HG03025 (cell line): Measurements from ENCODE around the gene RASL12.
"Not testable (repeated sequence)": the region's sequence is repeated elsewhere in the genome, so short reads cannot be mapped to it uniquely, and the experiment has no call there.

ENCODE experiments used
- ATAC-seq: cut with Tn5 transposase; IDR thresholded peaks from one replicate; pipeline ENCODE4 v1.9.1; 2021; ENCODE audit warnings: mild to moderate bottlenecking, moderate library complexity; ENCODE audit not compliant: unreplicated experiment, low FRiP score

RASL12 gene, protein sequence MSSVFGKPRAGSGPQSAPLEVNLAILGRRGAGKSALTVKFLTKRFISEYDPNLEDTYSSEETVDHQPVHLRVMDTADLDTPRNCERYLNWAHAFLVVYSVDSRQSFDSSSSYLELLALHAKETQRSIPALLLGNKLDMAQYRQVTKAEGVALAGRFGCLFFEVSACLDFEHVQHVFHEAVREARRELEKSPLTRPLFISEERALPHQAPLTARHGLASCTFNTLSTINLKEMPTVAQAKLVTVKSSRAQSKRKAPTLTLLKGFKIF

DNA sequence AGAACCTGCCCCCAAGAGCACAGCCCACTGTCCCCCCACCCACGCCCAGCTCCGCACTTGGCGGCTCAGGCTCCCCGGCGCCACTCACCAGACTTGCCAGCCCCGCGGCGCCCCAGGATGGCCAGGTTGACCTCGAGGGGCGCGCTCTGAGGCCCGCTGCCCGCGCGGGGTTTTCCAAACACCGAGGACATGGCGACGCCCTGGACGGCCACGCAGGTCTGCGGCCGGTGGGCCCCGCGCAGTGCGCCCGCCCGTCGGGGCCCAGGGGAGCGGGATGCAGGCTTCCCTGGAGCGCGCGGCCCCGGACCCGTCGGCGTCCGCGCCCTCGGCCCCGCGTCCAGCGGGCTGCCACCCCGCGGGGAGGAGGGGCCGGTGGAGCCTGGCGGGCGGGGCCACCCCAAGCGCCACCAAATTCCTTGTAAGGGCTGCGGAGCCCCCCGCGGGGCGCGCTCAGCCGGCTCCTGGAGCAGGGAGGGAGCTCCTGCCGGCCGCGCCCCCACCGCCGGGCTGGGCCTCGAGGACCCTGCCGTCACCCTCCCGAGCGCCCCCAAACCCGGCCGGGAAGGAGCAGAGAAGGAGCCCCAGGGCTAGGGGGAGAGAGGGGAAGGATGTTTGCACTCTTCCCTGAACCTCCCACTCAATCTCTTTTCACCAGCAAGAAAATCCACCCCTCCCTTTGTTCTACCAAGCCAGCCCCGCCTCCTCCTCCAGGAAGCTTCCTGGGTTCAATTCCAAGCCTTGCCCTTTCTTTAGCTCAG, at the start of gene RASL12:
Gene RASL12 (minus strand): TSS at position 347 of the 758 bp plus-strand sequence. CDS start 156 bp downstream, at position 191.
- ATAC-seq = no peak

DNA sequence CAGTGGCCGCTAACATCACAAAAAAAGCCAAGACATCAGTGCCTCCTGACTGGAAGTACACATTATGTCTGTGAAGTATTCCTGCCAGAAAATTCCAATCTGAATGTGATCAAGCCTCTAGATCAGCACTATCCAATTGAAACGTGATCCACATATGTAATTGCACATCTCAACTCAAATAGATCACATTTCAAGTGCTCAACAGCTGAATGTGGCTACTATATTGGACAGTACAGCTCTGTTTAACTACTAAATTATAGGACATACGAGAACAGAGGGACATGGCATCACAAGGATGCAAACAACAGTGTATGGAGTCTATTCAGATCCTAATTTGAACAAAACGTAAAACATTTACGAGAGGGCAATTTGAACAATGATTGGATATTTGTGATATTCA, 47.8 kb upstream of the RASL12 start:
- no peak for ATAC-seq

DNA sequence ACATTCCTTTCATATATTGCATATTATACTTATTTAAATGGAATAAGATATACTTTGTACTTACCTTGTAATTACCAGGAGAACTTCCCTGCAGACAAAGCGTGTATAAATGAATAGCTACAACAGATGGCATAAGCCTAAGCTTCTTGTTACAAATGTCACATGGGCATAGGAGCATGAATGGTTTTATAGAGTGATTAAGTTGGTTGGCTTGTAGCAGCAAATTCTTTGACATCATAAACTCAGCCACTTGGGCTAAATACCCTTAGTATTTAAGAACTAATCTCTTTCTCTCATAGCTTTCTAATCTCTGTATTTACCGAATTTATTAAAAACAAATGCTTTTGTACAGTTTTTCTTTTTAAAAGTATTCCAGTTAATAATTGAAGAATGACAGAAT, 47.3 kb upstream of the RASL12 start, which contains the start of gene UBAP1L:
Gene UBAP1L (minus strand): TSS at position 115 of the 400 bp plus-strand sequence. CDS start 8,985 bp downstream, outside the sequence.
- ATAC-seq = no peak

DNA sequence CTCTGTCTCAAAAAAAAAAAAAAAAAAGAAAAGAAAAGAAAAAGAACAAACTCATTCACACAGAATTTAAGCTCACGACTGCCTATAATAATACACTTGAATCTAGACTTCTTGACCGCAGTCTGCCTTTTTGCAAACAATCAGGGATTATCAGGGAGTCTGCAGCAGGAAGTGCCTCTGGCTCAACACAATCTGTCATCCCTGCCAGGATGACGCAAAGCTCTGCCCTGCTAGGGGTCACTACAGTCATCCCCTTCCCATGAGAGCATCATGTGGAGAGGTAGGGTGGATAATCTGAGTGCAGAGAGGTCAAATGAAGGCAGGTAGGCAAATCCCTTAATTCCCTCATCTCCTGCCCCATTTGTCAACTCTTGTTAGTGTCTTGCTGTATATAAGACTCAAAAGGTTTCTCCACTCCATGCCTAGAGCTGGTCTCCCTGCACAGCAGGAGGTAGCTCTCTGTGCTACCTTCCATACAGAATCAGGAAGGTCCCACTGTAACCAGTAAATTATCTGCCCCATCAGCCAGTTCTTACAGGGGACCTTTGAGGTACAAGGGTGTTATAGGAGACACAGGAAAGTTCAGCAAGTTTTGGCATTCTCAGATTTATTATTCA, 43.0 kb upstream of the RASL12 start:
- no peak for ATAC-seq

DNA sequence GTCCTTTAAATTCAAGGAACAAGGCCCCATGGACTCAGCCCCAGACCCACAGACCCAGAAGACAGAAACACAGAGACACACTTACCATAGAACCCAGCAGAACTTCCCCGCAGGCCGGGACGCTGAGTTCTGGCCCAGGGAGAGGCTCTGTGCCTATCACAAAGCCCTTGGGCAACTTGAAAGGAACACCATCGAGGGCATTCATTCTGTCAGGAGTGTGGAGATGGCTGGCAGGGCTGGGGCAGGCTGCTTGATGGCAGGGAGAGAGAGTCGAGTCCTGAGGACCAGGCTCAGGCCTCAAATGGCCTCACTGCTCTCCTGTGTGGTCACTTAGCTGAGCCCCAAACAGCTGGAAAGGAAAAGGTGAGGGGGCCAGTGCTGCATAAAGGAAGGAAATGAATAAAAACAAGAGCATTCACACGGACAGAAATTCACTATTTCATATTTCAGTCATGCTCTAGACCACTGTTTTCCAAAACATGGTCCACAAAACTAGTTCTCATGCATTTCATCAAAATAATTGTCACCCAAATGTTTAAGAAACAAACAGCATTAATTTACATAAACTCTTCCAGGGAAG, 38.3 kb upstream of the RASL12 start:
- ATAC-seq = no peak

DNA sequence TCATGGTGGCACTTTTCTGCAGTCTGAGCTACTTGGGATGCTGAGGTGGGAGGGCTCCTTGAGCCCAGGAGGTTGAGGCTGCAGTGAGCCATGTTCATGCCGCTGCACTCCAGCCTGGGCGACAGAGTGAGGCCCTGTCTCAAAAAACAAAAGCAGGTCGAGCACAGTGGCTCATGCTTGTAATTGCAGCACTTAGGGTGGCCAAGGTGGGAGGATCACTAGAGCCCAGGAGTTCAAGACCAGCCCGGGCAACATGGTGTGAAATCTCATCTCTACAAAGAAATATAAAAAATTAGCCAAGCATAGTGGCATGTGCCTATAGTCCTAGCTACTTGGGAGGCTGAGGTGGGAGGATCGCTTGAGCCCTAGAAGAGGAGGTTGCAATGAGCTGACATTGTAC, 37.2 kb upstream of the RASL12 start:
- ATAC-seq = no peak

DNA sequence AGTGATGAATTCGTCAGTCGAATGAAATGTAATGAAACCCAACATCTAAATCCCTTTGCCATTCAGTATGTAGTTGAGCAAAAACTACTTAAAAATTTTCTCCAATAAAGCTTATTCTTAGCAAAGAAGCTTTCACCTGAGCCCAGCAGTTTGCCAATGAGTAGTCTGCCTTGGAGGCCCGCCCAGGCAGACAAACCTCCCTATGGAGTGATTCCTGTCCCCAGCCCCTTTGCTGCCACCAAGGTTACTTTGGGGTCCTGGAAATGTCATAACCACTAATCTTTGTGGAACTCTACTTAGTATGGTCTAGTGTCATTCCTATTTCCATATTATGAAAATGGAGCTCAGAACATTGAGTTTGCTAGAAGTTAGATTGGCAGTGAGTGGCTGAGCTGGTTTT, 35.1 kb upstream of the RASL12 start:
- no peak for ATAC-seq

DNA sequence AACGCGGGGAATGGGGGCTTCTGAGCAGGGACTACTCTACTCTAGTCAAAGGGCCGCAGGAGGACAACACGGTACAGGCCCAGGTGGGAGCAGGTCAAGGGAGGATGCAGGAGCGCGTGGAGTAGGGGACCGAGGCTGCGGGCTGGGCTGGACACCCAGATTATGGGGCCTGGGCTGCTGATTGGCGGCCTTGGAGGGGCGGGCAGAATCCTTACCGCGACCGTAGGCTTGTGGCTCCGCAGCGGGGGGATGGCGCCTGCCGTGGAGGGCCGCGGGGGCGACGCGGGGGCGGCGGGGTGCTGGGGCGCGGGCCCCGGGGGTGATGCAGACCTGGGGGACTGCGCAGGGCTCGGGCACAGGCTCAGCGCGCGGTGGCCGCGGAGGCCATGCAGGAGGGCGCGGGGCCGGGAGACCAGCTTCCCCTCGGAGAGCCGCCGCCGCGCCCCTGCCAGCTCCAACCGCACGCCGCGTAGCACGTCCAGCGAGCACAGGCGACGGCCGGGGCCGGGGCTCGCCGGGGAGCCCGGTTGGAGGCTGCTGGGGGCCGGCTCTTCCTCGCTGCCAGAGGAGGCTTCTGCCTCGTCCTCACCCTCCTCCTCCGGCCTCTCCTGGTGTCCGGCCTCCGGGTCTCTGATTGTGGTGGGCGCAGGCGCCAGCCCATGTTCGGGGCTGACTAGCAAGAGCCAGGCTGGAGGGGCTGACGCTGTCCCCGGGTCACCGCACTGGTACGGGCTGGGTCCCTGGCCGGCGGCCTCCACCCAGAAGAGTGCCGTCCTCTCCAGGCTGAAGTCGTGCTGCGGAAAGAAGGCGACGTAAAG, 34.3 kb upstream of the RASL12 start:
- no peak for ATAC-seq

DNA sequence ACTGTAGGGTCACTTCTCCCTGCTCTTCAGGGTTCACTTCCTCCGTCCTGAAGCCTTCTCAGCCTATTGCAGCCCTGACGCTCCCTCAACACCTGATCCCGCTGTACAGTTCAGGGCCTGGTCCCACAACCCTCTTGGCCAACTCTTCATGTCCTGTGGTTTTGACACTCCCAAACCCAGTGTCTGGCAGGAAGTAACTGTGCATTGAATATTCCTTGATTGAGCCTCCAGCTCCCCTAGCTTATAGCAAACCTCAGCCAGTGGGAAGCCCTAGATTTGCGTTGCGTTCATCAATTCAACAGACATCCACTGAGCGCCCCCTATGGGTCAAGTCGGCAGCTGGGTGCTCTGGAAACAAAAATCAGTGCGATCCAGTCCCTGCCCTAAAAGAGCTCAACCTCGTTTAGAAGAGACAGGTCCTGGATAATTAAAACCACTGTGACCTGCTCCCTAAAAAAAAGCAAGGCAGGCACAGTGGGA, 33.7 kb upstream of the RASL12 start:
- no peak for ATAC-seq

DNA sequence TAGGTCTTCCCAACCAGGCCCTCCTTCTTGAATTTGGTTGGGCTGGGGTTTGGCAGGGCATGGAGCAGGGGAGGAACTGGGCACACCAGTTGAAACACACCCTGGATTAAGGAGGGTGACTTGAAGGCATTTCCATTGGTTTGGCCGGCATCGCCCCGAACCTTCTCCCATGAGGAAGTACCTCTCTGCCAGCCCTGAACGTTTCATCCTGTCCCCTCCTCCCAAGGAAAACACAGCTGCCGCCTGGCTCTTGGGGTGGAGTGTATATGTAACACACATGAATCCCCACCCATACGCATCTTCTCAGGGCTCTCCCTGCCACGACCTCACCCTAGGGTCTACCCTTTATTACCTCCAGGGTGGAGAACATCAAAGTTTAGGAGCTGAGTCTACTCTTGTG, 32.7 kb upstream of the RASL12 start:
- no peak for ATAC-seq

DNA sequence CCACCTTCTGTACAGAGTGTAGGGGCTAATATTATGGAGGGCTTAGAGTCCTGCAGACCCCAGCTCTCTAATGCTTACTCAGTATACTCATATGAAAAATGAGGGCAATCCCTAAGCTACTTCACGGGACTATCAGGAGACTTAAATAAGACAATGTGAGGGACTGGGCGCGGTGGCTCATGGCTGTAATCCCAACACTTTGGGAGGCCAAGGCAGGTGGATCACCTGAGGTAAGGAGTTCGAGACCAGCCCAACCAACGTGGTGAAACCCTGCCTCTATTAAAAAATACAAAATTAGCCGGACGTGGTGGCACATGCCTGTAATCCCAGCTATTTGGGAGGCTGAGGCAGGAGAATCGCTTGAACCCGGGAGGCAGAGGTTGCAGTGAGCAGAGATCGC, 32.0 kb upstream of the RASL12 start:
- not testable (repeated sequence) for ATAC-seq

DNA sequence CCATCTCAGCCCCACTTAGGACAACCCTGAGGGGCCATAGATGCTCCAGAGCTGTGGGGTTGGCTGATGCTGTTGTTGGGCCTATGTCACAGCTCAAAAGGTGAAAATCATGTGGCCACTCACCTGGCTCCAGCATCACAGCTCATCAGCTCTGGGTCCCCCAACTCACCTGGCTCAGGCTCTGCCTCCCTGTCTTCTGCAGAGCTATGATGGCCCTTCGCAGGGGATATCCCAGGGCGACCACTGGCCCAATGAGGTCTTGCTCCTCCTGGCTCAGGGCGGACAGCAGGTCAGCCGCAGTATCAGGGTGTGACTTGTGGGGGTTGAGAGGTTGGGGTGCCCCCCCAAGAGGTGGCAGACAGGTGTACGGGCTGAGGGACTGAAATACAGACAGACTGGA, 31.5 kb upstream of the RASL12 start:
- ATAC-seq = no peak

DNA sequence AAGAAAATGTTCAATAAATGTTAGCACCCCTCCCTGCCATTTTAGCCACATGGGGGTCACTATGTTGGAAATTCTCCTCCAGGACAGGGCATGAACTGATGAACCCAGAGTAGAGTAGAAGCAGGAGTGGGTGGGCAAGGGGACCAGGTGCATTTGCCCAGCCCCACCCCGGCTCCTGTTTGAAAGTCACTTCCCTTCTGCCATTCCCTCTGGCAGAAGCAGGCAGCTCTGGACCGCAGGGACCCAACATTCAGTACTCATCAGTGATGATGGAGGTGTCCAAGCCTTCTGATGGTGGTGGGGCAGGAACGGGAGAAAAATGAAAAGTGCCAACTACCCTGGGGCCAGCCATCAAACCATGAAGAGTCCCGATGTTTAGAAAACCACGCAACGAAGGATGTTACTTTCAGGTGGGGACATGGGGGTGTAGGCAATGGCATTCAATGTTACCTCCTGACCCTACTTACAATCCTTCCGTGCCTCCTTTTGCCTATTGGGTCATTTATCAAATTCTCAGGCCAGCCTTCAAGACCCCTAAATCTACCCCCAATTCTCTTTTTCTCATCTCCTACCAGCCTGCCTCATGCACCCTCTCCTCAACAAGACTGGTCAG, 30.0 kb upstream of the RASL12 start:
- no peak for ATAC-seq

DNA sequence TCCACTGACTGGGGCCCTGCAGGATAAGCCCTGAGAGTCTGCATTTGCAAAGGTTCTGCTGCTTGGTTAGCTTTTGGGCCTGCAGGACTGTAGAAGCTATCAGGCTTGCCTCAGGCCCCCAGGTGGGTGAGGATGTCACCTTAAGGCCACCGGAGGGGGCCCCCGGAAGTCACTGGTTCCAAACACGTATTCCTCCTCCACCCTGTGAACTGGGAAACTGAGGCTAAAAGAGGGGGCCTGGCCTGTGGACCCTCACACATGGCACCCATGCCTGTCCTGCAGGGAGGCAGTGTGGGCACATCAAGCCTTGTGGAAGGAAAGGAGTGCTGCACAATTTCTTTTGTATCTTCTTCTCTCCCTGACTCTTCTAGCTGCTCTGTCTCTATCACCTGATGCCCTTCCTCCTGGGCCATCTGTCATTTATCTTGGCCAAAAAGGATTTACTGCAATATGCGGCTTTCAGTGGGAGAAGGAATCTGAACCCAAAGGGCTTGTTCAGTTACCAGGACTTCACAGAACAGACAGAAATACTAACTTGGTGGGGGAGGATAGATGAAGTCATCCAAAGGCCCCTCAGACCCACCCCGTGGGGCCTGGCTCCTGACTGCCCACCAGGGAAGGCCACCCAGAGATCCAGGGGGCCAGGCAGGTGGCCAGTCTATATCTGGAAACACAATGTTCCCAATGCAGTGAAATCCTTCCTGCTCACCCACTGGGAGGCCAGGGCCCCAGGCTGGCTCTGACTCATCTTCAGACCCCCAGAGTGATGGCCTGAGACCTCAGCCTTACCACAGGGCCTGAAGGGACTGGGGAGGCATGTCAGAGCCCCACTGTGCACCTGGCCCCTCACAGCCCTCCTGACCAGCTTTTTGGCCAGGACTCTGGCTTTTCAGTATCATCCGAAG, 28.9 kb upstream of the RASL12 start:
- no peak for ATAC-seq

DNA sequence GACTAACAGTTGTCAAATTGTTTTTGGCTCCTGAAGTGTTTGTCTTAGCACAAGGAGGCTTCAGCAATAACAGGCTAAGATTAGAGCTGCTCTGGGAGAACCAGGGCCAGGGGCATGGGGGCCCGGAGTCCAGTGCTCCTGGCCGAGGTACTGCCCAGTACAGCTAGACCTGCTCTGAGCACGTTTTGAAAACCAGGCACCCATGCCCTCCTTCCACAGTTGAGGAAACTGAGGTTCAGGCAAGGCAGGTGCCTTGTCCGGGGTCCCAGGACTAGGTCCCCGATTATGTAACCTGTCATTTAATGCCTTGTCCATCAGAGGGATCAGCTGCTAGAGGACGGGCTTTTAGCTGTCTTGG, 27.9 kb upstream of the RASL12 start:
- no peak for ATAC-seq

DNA sequence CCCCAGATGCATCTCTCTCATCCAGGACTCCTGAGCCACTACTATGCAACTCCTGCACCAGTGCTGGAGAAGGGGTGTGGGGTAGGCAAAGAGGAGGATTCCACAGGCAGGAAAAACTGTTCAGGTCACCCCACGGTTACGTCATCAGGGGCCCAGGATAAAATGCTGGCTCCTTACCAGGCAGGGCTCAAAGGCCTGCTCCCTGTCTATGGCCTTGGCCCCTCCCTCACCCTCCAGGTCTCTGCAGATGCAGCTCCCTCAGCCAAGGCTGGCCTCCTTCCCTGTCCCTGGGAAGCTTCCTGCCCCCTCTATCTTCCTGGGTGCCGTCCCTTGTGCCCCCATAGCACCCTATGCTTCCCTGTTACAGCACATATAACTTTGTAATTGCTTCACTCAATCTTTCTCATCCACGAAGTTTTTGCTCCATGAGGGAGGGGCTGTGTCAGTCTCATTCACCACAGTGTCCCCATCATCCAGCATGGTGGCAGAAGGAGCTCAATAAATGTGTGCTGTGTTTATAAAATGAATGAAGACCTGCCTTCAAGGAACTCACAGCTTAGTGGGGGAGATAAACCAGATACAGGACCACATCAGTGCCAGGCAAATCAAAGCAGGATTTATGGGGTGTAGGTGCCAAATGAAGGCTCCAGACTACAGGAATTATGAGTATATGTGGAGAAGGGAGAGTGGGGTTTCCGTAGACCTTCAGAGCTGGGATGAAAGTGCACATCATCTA, 27.4 kb upstream of the RASL12 start:
- ATAC-seq = no peak

DNA sequence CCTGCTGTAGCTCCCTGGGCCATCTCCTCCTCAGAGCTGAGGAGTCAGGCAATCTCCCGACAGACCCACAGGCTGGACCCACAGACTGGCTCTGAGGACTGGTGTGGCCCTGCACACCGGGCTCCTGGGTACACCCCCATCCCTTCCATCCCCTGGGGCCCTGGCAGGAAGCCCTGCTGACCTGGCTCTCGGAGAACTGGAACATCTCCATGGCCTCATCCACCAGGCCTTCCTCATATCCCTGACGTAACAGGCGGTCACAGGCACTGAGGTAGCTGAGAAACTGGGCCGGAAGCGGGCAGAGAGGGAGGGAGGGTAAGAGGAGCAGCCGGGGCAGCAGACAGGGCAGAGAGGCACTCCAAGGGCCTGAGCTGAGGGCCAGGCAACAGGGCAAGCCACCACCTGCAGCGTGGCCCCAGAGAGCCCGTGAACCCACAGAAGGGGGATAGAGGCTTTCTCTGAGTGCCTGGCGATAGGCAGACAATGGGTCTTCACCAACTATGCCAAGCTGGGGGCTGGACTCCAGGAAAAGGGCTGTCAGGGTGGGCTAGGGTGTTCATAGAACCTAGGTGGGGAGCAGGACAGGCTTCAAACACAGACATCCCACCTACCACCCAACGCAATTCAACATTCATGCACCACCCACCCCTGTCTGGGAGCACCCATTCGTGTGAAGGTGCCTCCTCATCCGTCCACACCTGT, 26.7 kb upstream of the RASL12 start:
- ATAC-seq = no peak

DNA sequence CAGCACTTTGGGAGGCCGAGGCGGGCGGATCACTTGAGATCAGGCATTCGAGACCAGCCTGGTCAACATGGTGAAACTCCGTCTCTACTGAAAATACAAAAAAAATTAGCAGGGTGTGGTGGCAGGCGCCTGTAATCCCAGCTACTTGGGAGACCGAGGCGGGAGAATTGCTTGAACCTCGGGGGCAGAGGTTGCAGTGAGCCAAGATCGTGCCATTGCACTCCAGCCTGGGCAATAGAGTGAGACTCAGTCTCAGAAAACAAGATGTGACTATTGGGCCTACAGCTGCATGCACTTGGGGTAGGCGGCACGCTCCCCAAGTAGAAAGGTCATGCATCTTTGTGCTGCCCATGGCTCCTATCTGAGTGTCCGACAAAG, 26.0 kb upstream of the RASL12 start:
- not testable (repeated sequence) for ATAC-seq
